Esophagus muscularis mucosa (tissue), 4 donors: ENCODE results near the gene RNPS1. TPM values are rescaled to one million over a fixed set of nuclear protein-coding genes. Genes with fewer than 3 reads are reported as not detected.
"Not testable (repeated sequence)": the region's sequence is repeated elsewhere in the genome, so short reads cannot be mapped to it uniquely, and the experiment has no call there.

Source experiments
- DNase-seq: peaks from one replicate; pipeline ENCODE4 v3.0.0-alpha.2; 2017; ENCODE audit errors: extremely low spot score
- H3K27ac ChIP-seq, 4 donors: fragments of 200-600 bp; sonication (generic); replicated peaks in 1 of 4; 1 replicate in 3 of 4; 2 replicates in 1 of 4; pipeline ENCODE4 v1.5.1; 2016 to 2019; ENCODE audit warnings: mild to moderate bottlenecking in 1 of 4
- H3K27me3 ChIP-seq, 4 donors: fragments of 200-600 bp; sonication (generic); one replicate each; pipeline versions ENCODE4 v1.5.1 to v1.6.0; 2016 to 2019
- H3K36me3 ChIP-seq, 4 donors: fragments of 200-600 bp; sonication (generic); one replicate each; pipeline ENCODE4 v1.5.1; 2016 to 2019
- H3K4me1 ChIP-seq, 4 donors: fragments of 200-600 bp; sonication (generic); one replicate each; pipeline ENCODE4 v1.5.1; 2016 to 2019
- H3K4me3 ChIP-seq, 4 donors: fragments of 200-600 bp; sonication (generic); 1 replicate in 2 of 4; 2 replicates in 2 of 4; pipeline ENCODE4 v1.5.1; 2016 to 2019; ENCODE audit warnings: mild to moderate bottlenecking in 4 of 4, moderate library complexity in 1 of 4
- H3K9me3 ChIP-seq, 4 donors: fragments of 200-600 bp; sonication (generic); 1 replicate in 3 of 4; 2 replicates in 1 of 4; pipeline ENCODE4 v1.5.1; 2016 to 2019
- CTCF ChIP-seq, 3 experiments: fragments of 200-600 bp in 2 of 3; fragments of 450-650 bp in 1 of 3; sonication (generic) in 2 of 3; IDR thresholded peaks; one replicate each; pipeline ENCODE4 v1.5.1; 2017 to 2019; ENCODE audit warnings: antibody characterized with exemption in 3 of 3, mild to moderate bottlenecking in 2 of 3, moderate library complexity in 1 of 3
- EP300 ChIP-seq: sonication (generic); formaldehyde crosslinking; IDR thresholded peaks from one replicate; pipeline ENCODE4 v1.6.1; 2017; ENCODE audit warnings: antibody characterized with exemption
- POLR2A ChIP-seq: fragments of 450-650 bp; IDR thresholded peaks from one replicate; pipeline ENCODE4 v1.6.1; 2017; ENCODE audit warnings: antibody characterized with exemption, moderate library complexity, mild to moderate bottlenecking, low read depth
- POLR2AphosphoS5 ChIP-seq, 2 donors: sonication (generic); formaldehyde crosslinking; IDR thresholded peaks; one replicate each; pipeline ENCODE4 v1.6.1; 2017; ENCODE audit warnings: antibody characterized with exemption in 2 of 2
- WGBS: methylation state at CpG from one replicate; pipeline ENCODE4 v1.1.5; 2018; 5-methylcytosine and 5-hydroxymethylcytosine counted together
- intact Hi-C: fragments of 100-400 bp; cut with DNase I; formaldehyde crosslinking; loops from one replicate; pipeline ENCODE4 v1.15.1; 2023
- total RNA-seq, 4 donors: library from RNA; depleted of rRNA; stranded (reverse); fragments of >200 nt; gene quantifications; one replicate each; pipeline versions ENCODE4 v1.1.0 to v1.2.1, GENCODE V29; 2016

The RNPS1 gene
- total RNA-seq, 4 donors from 2014 or later, result 114 to 179 (median 151) TPM

DNA sequence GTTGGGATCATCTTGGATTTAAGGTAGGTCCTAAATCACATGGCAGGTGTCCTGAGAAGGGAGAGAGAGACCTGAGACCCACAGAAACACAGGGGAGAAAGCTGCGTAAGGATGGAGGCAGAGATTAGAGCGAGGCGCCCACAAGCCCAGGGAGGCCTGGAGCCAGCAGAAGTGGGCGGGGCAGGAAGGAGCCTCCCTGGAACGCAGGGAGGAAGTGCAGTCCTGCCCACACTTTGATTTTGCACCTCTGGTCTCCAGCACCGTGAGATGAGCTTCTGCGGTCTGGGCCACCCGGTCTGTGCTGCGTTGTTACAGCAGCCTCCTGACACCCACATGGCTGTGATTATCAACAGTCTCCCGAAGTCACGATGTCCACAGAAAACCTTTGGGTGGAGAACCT lies 25.3 kb downstream of the RNPS1 start:
- WGBS, result 74% methylated on average over 6 of the region's 11 CpGs
- peaks cover 5 to 14% (median 10%) of the 10 kb centered on the region in 4 donors for H3K4me1 ChIP-seq
- H3K27me3 ChIP-seq, result peaks cover 0 to 6% (median 1%) of the 10 kb centered on the region in 4 donors
- no peak for DNase-seq
- no peak for TF ChIP-seq CTCF (IDR thresholded peaks at IDR 0.05)
- TF ChIP-seq EP300, result no peak
- TF ChIP-seq POLR2A, result no peak
- no peak for TF ChIP-seq POLR2AphosphoS5 (IDR thresholded peaks at IDR 0.05)
- H3K9me3 ChIP-seq, result no peaks in the 10 kb centered on the region
- peaks cover 42 to 79% (median 76%) of the 10 kb centered on the region in 4 donors for H3K36me3 ChIP-seq
- intact Hi-C loops, result no loop called here
- no peak overlapping the region for H3K4me3 ChIP-seq
- H3K27ac ChIP-seq, result no peak overlapping the region

GRCh38 chr16:2240331-2240730 lies 27.6 kb downstream of the RNPS1 start:
- H3K9me3 ChIP-seq, intact Hi-C loops, H3K4me3 ChIP-seq, DNase-seq, H3K27ac ChIP-seq: not testable (repeated sequence)
- 76% methylated on average over 9 of the region's 9 CpGs for WGBS
- Histone ChIP-seq H3K36me3 (peaks cover 37 to 68% (median 64%) of the 10 kb centered on the region in 4 donors), H3K4me1 (peaks cover 21 to 34% (median 30%) of the 10 kb centered on the region in 4 donors), H3K27me3 (peaks cover 9 to 29% (median 14%) of the 10 kb centered on the region in 4 donors)

DNA sequence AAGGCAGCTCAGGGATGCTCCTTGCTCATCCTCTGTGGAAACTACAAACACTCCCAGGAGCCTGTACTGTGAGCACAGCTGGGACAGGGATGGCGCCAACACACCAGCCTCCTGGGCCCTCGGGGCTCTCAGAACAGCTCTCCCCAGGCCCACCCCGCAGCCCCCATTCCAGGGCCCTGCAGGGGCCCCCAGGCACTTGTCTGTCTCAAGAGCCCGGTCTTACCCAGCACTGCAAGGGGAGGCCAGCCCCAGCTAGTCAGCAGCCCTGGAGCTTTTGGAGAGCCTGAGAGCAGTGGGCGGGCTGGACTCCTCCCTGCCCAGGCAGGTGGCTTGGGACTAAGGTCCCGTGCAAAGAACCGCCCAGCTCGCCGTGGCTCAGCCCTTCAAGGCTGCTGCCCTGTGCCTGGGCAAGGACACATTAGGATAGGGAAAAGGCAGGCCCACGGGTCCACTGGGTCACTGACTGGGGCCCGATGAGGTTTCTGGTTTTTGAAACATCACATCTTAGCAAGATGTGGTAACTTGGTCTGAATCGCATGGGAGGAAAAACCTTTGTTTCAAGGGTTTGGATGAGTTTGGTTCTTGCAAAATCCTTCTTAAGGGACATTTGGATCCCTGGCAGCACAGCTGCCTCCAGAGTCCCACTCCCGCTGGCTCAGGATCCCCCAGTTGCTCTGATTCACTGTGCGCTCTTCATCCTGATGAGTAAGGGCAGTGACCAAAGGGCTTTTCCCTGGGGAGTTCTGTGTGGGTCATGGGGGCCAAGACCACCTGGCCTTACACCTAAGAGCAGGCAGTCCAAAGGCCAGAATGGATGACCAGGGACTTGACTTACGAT lies 28.9 kb downstream of the RNPS1 start:
- Histone ChIP-seq H3K4me3 (no peak overlapping the region), H3K36me3 (peaks cover 37 to 68% (median 64%) of the 10 kb centered on the region in 4 donors), H3K27me3 (peaks cover 9 to 42% (median 16%) of the 10 kb centered on the region in 4 donors), H3K4me1 (peaks cover 21 to 34% (median 30%) of the 10 kb centered on the region in 4 donors), H3K27ac (peak overlapping the region in 1 of 4 donors; percentile 34), H3K9me3 (no peaks in the 10 kb centered on the region)
- no peak for DNase-seq
- TF ChIP-seq CTCF (IDR thresholded peaks at IDR 0.05) (no peak), POLR2AphosphoS5 (IDR thresholded peaks at IDR 0.05) (no peak), POLR2A (no peak), EP300 (no peak)
- intact Hi-C loops, result no loop called here
- 88% methylated on average over 8 of the region's 15 CpGs for WGBS

DNA sequence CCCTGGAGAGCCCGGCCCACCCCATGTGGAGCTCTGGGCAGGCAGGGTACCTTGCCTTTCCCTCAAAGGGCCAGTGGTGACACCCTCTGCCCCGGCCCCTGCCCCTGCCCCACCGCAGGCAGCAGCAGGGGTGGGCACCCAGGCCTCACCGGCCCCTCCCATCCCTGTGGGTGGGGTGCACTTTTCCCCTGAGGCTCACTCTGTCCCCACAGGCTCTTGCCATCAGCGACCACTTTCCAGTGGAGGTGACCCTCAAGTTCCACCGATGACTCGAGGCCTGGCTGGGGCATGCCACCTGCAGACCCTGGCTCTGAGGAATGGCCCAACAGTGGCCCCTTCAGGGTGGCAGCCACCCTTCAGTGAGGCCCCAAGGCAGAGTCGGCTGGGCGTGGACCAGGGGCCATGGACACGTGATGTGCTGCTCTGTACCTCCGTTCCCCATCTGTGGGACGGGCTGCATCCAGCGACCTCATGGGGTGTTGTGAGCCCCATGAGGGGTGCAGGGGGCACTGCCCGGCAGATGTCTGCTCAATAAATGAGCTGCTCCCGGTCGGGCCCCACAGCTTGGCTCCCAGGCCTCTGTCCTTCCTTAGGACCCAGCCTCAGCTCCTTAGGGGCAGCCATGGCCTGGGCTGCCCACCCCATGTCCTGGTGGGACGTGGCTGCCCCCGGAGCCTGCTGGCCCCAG lies 29.6 kb downstream of the RNPS1 start:
- 43% methylated on average over 9 of the region's 18 CpGs for WGBS
- DNase-seq, result no peak
- H3K4me1 ChIP-seq, result peaks cover 21 to 34% (median 30%) of the 10 kb centered on the region in 4 donors
- peaks cover 9 to 49% (median 17%) of the 10 kb centered on the region in 4 donors for H3K27me3 ChIP-seq
- no peak overlapping the region for H3K27ac ChIP-seq
- peaks cover 40 to 68% (median 64%) of the 10 kb centered on the region in 4 donors for H3K36me3 ChIP-seq
- intact Hi-C loops, result no loop called here
- H3K9me3 ChIP-seq, result no peaks in the 10 kb centered on the region
- TF ChIP-seq CTCF (IDR thresholded peaks at IDR 0.05) (no peak), POLR2AphosphoS5 (IDR thresholded peaks at IDR 0.05) (no peak), POLR2A (no peak), EP300 (no peak)
- no peak overlapping the region for H3K4me3 ChIP-seq
